GM13977 (cell line): Measurements from ENCODE around the gene CASK.

Source experiments
- DNase-seq: peaks from one replicate; pipeline ENCODE4 v3.0.0; 2012; ENCODE audit warnings: low spot score
- in situ Hi-C: fragments of 300-500 bp; cut with MboI; formaldehyde crosslinking; loops from one replicate; pipeline ENCODE4 v1.12.0; 2022; ENCODE audit warnings: low sequenced_read_pairs, low pct_unique_long_range_greater_than_20kb, mixed read lengths, inconsistent platforms; ENCODE audit not compliant: unreplicated experiment
- TF ChIP-seq, protein P1 (sequence below): IDR thresholded peaks from 2 replicates; pipeline ENCODE4 v1.5.1; 2012; ENCODE audit warnings: mild to moderate bottlenecking, control low read depth; ENCODE audit not compliant: insufficient read depth; ENCODE audit errors: extremely low read depth, missing control alignments

CASK gene

DNA sequence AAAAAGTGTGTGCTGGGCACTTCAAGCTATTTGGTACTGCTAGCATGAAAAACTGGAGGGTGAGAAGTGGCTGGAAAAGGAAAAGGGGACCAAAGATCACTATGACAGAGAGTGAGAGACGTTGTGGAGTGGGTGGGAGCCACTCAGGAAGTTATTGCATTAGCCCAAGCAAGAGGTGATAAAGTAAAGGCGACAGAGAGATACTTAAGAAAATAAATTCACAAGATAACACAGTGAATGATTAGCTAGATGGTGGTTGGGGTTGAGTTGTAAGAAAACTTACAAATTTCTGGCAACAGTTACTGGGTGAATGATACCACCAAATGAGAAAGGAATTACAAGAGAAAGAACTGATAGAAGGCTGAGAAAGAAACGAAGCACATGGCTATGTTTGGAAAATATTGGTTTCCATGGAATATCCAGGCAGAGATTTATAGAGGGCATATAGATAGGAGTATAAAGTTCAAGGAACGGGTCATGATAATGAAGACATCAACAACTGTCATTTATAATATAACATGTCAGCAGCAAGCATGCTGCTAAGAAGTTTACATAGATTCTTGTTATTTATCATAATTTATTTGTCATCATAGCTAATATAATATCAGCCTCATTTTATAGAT is 60.7 kb downstream of the CASK start:
- in situ Hi-C loops, result no loop called here
- TF ChIP-seq, protein P1, sequence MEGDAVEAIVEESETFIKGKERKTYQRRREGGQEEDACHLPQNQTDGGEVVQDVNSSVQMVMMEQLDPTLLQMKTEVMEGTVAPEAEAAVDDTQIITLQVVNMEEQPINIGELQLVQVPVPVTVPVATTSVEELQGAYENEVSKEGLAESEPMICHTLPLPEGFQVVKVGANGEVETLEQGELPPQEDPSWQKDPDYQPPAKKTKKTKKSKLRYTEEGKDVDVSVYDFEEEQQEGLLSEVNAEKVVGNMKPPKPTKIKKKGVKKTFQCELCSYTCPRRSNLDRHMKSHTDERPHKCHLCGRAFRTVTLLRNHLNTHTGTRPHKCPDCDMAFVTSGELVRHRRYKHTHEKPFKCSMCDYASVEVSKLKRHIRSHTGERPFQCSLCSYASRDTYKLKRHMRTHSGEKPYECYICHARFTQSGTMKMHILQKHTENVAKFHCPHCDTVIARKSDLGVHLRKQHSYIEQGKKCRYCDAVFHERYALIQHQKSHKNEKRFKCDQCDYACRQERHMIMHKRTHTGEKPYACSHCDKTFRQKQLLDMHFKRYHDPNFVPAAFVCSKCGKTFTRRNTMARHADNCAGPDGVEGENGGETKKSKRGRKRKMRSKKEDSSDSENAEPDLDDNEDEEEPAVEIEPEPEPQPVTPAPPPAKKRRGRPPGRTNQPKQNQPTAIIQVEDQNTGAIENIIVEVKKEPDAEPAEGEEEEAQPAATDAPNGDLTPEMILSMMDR, result no peak
- no peak for DNase-seq

DNA sequence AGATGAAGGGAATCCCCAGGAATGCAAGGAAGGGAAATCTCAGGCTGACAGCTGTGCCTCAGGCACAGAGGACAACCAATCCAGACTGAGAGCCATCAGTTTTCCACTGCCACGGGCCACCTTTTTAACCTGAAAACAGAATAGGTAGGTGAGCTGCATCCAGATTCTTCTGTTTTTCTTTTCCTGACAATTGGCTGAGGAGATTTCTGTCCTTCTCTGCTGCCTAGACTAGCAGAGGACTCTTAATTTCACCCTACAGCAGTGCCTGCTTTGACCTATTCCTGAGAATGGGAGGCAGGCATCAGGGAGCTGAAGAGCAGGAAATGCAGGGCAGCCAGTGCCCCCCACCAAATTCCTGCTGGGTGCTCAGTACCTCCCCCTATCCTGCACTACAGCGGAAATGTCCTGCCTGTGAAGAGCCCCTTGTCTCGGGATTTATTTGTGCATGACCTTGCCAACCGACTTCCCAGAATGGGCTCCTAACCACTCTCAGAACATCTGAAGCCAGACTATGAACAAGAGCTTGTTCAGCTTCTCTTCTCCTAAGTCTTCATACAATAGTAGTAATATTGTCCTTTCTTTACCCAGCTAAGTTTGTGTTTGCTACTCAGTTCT is 65.1 kb downstream of the CASK start:
- TF ChIP-seq, protein P1, result no peak
- in situ Hi-C loops, result no loop called here
- no peak for DNase-seq

DNA sequence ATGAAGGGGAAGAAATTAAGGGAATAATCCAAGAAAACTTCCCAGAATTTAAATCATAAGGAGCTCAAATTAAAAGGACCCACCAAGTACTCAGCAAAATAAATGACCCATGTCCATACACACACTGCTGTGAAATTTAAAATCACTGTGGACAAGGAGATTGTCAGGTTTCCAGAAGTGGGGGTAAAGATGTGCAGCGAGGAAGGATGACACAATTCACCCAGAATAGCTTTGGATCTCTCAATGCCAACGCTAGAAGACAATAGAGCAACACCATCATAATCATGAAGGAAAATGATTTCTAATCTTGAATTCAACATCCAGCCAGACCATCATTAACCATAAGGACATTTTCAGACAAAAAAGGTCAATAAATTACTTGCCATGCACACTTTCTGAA is 65.7 kb downstream of the CASK start:
- DNase-seq, result no peak
- TF ChIP-seq, protein P1, result no peak
- in situ Hi-C loops, result no loop called here

DNA sequence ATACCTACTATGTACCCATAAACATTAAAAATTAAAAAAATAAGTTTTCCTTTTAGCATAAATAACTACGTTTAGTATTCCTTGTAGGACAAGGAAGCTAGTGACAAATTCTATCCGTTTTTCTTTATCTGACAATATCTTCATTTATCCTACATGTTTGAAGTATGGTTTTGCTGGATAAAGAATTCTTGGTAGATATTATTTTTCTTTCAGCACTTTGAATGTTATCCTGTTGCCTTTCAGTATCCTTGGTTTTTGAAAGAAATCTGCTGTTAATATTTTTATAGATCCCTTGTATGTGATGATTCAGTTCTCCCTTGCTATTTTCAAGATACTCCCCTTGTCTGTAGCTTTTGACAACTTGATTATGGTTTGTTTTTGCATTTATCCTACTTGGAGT is 76.6 kb downstream of the CASK start:
- TF ChIP-seq, protein P1, result no peak
- in situ Hi-C loops, result no loop called here
- DNase-seq, result no peak

DNA sequence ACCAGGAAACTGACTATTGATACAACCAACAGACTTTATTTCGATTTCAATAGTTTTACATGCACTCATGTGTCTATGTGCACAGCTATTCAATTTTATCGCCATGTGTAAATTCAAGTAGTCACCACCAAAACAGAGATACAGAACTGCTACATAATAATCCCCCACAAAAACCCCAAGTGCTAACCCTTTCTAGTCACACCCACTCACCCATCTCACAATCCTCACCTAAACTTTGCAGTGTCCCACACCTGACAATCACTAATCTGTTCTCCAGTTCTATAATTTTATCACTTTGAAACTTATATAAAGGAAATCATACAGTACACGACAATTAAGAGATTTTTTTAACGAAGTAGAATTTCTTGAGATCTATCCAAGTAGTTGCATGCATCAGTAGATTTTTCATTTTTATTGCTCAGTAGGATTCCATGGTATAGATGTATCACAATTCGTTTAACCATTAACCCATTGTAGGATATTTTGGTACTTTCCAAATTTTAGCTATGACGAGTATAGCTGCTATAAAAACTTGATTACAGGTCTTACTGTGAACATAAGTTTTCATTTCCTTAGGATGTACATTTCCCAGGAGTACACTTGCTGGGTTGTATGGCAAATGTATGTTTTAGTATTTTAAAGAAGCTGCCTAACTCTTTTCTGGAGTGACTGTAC is 85.9 kb downstream of the CASK start:
- in situ Hi-C loops, result no loop called here
- no peak for DNase-seq
- TF ChIP-seq, protein P1, result no peak

DNA sequence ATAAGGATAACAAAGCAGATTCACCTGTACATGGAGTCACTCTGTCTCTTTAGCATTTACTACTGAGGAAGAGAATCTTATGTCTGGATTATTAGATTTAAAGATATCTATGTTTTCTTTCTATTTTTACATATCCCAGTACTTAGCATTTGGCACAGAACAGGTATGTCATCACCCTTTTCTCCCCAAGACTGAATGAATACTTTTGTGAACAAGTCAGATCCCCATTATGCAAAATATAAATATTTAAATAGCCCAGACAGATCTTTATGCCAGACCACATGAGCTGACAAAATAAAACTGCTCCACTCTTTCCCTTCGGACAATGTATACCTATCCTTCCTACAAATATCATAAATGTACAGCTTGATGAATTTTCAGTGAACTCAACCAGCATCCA is 94.5 kb downstream of the CASK start:
- TF ChIP-seq, protein P1, result no peak
- DNase-seq, result no peak
- in situ Hi-C loops, result no loop called here
